Heart right ventricle (tissue), 16 donors: ENCODE data around the gene AFF1. TPM values are rescaled to one million over a fixed set of nuclear protein-coding genes. Genes with fewer than 3 reads are reported as not detected.
A peak's percentile ranks its signal among the peaks of the same experiment; 100 is the strongest.

ENCODE experiments used
- ATAC-seq, 8 donors: fragments of 200-7000 bp; cut with Tn5 transposase; one replicate each; pipeline ENCODE4 v1.9.1; 2020; ENCODE audit warnings: mild to moderate bottlenecking in 8 of 8, moderate library complexity in 8 of 8, moderate number of reproducible peaks in 1 of 8
- DNase-seq, 2 donors: peaks; one replicate each; pipeline ENCODE4 v3.0.0-alpha.2; 2020
- H3K27ac ChIP-seq, 10 donors: fragments of 200-600 bp; sonication (generic) in 2 of 10; one replicate each; pipeline versions ENCODE4 v1.5.0 to v1.8.0; 2020 to 2022; ENCODE audit warnings: mild to moderate bottlenecking in 3 of 10
- H3K27me3 ChIP-seq, 7 donors: fragments of 200-600 bp; one replicate each; pipeline ENCODE4 v1.8.0; 2021 to 2022; ENCODE audit warnings: mild to moderate bottlenecking in 2 of 7
- H3K36me3 ChIP-seq, 9 donors: fragments of 200-600 bp; sonication (generic) in 1 of 9; one replicate each; pipeline versions ENCODE4 v1.5.0 to v1.8.0; 2020 to 2022; ENCODE audit warnings: mild to moderate bottlenecking in 2 of 9
- H3K4me1 ChIP-seq, 9 donors: fragments of 200-600 bp; sonication (generic) in 1 of 9; one replicate each; pipeline versions ENCODE4 v1.5.0 to v1.8.0; 2020 to 2022; ENCODE audit warnings: mild to moderate bottlenecking in 4 of 9
- H3K4me3 ChIP-seq, 10 donors: fragments of 200-600 bp; sonication (generic) in 2 of 10; one replicate each; pipeline versions ENCODE4 v1.5.0 to v1.8.0; 2020 to 2022; ENCODE audit warnings: mild to moderate bottlenecking in 7 of 10, moderate library complexity in 2 of 10
- H3K9me3 ChIP-seq, 11 donors: fragments of 200-600 bp in 10 of 11; sonication (generic) in 2 of 11; one replicate each; pipeline versions ENCODE4 v1.5.0 to v1.8.0; 2013 to 2022; ENCODE audit warnings: mild to moderate bottlenecking in 2 of 11, control low read depth in 1 of 11, moderate library complexity in 1 of 11
- CTCF ChIP-seq, 9 donors: fragments of 200-600 bp; sonication (generic) in 2 of 9; IDR thresholded peaks; one replicate each; pipeline versions ENCODE4 v1.5.0 to v1.8.0; 2021 to 2022; ENCODE audit warnings: antibody characterized with exemption in 9 of 9, mild to moderate bottlenecking in 5 of 9, moderate library complexity in 1 of 9
- WGBS, 2 donors: extraction: QIAGEN DNeasy Blood & Tissue Kit; methylation state at CpG; one replicate each; pipeline ENCODE4 v1.1.7; 2013; ENCODE audit warnings: inconsistent platforms in 1 of 2; 5-methylcytosine and 5-hydroxymethylcytosine counted together
- intact Hi-C, 10 donors: fragments of 100-400 bp; cut with DNase I; formaldehyde crosslinking; loops; one replicate each; pipeline versions ENCODE4 v1.11.1 to v1.14.2; 2022
- polyA plus RNA-seq, 2 donors: library from polyadenylated mRNA; stranded (reverse); fragments of 200-250 nt; gene quantifications; one replicate each; pipeline ENCODE4 v1.2.3, GENCODE V29; 2013
- total RNA-seq, 10 donors: library from RNA; stranded (reverse); fragmentation: NEBNext Ultra II Directional in 3 of 10; extraction: Animal tissue kit (Norgen Biotek cat#: 25700) in 3 of 10; gene quantifications; one replicate each; pipeline versions ENCODE4 v1.2.1 to v1.2.4, GENCODE V29; 2021 to 2023
- donor health status: Arrhythmogenic right ventricular cardiomyopathy.
- donor health status: ischemic (EF 13 %, LVEDD 7.1; RV severe dilation, severe dysfunction).
- donor health status: healthy with polysubstance abuse.
- donor health status: DM: no; HTN: yes; CAD: no.
- donor health status: DM: no; HTN: no; CAD: no.
- donor health status: ischemic (EF 25% LVEDD 6.9; RV normal size, moderate dysfunction).
- donor health status: ischemic (EF 25% LVEDD 5.7; RV mildly dilated, moderate dysfunction).
- donor health status: healthy.
- donor health status: DM: yes; HTN: yes; CAD: no.
- donor health status: Ischemic cardiomyopathy.
- donor health status: ischemic (EF 35%, LVEDD 5.7; RV mildly dilated, moderate dysfunction).
- donor health status: nonischemic (EF 11% LVEDD 7.7; RV severe dilation, severe dysfunction).
- donor health status: DM: yes; HTN: yes; CAD: no.
- donor health status: PGD.
- donor health status: ischemic (EF 29% LVEDD 5.4; RV normal size, mild dysfunction).
- donor health status: nonischemic (EF 23%, LVEDD 6.1; RV moderate dilation, normal function).

Gene AFF1
- total and polyA plus RNA-seq, 12 donors = 44.4 to 90.2 (median 74.5) TPM

GRCh38 chr4:87044511-87045233 lies 109.9 kb downstream of the AFF1 start:
- peaks cover 0 to 34% (median 10%) of the 10 kb centered on the region in 9 donors for H3K36me3 ChIP-seq
- ATAC-seq (peak in 7 of 8 donors; percentile 45 to 77 (median 70)), DNase-seq (peak in 1 of 2 donors; percentile 61)
- TF ChIP-seq CTCF (IDR thresholded peaks at IDR 0.05) = no peak
- no peaks in the 10 kb centered on the region for H3K27me3 ChIP-seq
- peak overlapping the region in 7 of 10 donors; percentile 20 to 45 (median 36) for H3K4me3 ChIP-seq
- peak overlapping the region; percentile 55 to 95 (median 86) for H3K27ac ChIP-seq
- WGBS, 2 donors = 3 to 6% methylated on average over 6 of the region's 6 CpGs
- intact Hi-C loops = loop anchor here in 3 of 10 donors (2.0 to 5.0 kb wide), 2 partner anchors 37 to 48 kb away; no protein-coding TSS in a partner anchor
- H3K9me3 ChIP-seq = no peaks in the 10 kb centered on the region
- peaks cover 18 to 96% (median 87%) of the 10 kb centered on the region in 9 donors for H3K4me1 ChIP-seq

GRCh38 chr4:87045234-87045558 lies 110.4 kb downstream of the AFF1 start:
- Histone ChIP-seq H3K9me3 (no peaks in the 10 kb centered on the region), H3K4me1 (peaks cover 18 to 97% (median 87%) of the 10 kb centered on the region in 9 donors), H3K36me3 (peaks cover 0 to 35% (median 10%) of the 10 kb centered on the region in 9 donors), H3K27me3 (no peaks in the 10 kb centered on the region), H3K27ac (peak overlapping the region; percentile 55 to 95 (median 86)), H3K4me3 (peak overlapping the region in 7 of 10 donors; percentile 20 to 45 (median 36))
- ATAC-seq = peak in 3 of 8 donors; percentile 7 to 32 (median 10)
- no peak for TF ChIP-seq CTCF (IDR thresholded peaks at IDR 0.05)
- intact Hi-C loops = loop anchor here in 3 of 10 donors (2.0 to 5.0 kb wide), 2 partner anchors 38 to 48 kb away; no protein-coding TSS in a partner anchor
- DNase-seq = no peak
- WGBS, 2 donors = 13 to 20% methylated on average over 6 of the region's 6 CpGs

GRCh38 chr4:87045659-87046058 lies 110.8 kb downstream of the AFF1 start:
- Histone ChIP-seq H3K4me3 (peak overlapping the region in 7 of 10 donors; percentile 20 to 45 (median 36)), H3K36me3 (peaks cover 0 to 35% (median 10%) of the 10 kb centered on the region in 9 donors), H3K27ac (peak overlapping the region; percentile 55 to 95 (median 86)), H3K4me1 (peaks cover 18 to 97% (median 87%) of the 10 kb centered on the region in 9 donors), H3K9me3 (no peaks in the 10 kb centered on the region), H3K27me3 (no peaks in the 10 kb centered on the region)
- 25 to 41% methylated on average over 3 of the region's 3 CpGs for WGBS, 2 donors
- DNase-seq (no peak), ATAC-seq (peak in 7 of 8 donors; percentile 5 to 27 (median 18))
- no peak for TF ChIP-seq CTCF (IDR thresholded peaks at IDR 0.05)
- intact Hi-C loops = loop anchor here in 3 of 10 donors (2.0 to 5.0 kb wide), 2 partner anchors 38 to 47 kb away; no protein-coding TSS in a partner anchor

- 41 to 52% methylated on average over 4 of the region's 4 CpGs for WGBS, 2 donors
- ATAC-seq = peak in 1 of 8 donors; percentile 28
- H3K27me3 ChIP-seq = no peaks in the 10 kb centered on the region
- peak overlapping the region in 2 of 10 donors; percentile 40 to 45 for H3K4me3 ChIP-seq
- H3K9me3 ChIP-seq = no peaks in the 10 kb centered on the region
- intact Hi-C loops = loop anchor here in 2 of 10 donors (5.0 kb wide), 1 partner anchor 39 kb away; no protein-coding TSS in a partner anchor
- DNase-seq = no peak
- TF ChIP-seq CTCF (IDR thresholded peaks at IDR 0.05) = no peak
- H3K4me1 ChIP-seq = peaks cover 18 to 97% (median 87%) of the 10 kb centered on the region in 9 donors
- peaks cover 0 to 35% (median 10%) of the 10 kb centered on the region in 9 donors for H3K36me3 ChIP-seq
- peak overlapping the region; percentile 55 to 95 (median 86) for H3K27ac ChIP-seq
Measured at GRCh38 chr4:87046121-87046551, 111.3 kb downstream of the AFF1 start.
